Activated CD8-positive, alpha-beta memory T cell treated with anti-CD3 and anti-CD28 coated beads, Interleukin-2, amount 50 U/mL, for 1 hour (primary cell): Measurements from ENCODE around the gene BTBD16.

Source experiments
- DNase-seq: peaks from one replicate; pipeline ENCODE4 v3.0.0-alpha.2; 2020; ENCODE audit errors: extremely low read depth

The BTBD16 gene

GRCh38 chr10:122373721-122374120 lies 102.6 kb downstream of the BTBD16 start:
- no peak for DNase-seq

DNA sequence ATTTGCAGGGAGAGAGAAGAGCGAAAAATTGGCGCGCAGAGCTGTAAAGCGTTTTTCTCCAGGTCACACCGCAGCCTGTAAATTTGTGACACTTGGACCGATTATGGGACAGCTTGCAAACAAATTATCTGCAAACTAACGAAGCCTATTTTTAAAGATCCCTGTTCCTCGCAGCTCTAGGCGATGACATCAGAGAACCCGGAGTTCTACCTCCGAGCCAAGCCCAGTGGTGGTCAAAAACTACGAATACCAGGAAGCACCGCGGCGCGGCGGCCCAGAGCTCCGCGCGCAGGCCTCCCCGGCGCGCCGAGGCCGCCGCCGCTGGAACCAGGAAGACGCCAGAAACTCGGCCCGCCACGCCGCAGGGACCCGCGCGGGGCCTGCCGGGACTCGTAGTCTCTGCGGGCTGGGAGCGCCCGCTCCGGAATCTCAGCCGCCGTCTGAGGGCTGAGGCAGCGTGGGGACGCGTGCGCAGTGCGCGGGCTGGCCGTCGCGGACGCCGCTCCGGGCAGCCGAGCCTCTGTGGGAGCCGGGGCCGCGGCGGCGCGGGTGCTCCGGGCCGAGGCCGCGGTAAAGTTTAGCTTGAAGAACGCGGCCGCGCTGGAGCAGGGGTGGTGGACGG lies 103.3 kb downstream of the BTBD16 start, which contains the start of gene PLEKHA1:
TSS of gene PLEKHA1 (plus strand) at position 472 of the 622 bp plus-strand sequence. CDS start 18,493 bp downstream, outside the sequence.
- DNase-seq = peak; percentile 68

GRCh38 chr10:122374859-122375678 lies 104.0 kb downstream of the BTBD16 start:
- DNase-seq = no peak

DNA sequence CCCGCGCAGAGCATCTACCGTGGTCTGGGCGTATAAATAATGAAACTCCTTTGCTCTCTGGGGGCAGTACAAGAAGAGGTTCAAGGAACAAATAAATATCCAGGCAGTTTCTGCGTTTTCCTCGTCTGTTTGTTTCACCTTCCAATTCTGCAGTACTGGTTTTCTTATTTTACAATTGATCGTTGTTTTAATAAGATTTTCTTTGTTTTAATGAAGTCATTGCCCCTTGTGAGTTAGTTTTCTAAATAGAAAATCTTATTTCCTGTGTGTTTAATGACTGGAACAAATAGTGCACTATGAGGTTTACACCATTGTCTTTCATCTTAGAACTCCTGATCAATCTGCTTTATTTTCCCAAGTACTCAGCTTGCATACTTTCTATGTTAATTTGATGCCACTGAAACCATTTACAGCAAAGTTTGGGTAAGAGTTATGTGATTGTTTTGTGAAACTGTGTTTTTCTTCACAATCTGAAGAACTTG lies 104.6 kb downstream of the BTBD16 start:
- DNase-seq = no peak

DNA sequence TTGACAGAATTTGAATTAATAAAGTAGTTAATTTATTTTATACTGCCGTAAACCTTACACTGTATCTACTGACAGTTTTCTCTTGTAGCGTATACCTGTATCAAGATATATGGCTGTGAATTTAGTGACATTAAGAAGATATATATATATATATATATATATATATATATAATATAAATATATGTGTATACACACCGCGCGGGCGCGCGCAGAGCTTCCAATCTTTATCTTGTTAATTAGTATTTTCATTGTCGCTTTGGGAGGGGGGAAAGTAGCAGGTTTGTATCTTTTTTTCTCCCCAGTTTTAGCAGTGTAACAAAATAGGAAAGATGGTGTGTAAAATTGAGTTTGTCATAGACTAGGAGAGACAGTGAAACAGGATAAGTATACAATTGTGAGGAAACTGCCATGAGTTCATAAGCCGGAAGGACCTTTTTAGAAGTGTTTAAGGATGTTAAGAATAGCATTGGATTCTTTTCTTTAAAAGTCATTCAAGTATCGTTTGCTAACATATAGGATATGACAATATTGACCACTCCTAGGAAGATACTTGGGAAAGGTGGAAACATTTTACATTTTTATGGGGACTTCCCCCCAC lies 105.4 kb downstream of the BTBD16 start:
- no peak for DNase-seq

- no peak for DNase-seq
Measured at GRCh38 chr10:122379041-122379440, 107.9 kb downstream of the BTBD16 start.

- DNase-seq = no peak
Measured at GRCh38 chr10:122379537-122379936, 108.4 kb downstream of the BTBD16 start.

DNA sequence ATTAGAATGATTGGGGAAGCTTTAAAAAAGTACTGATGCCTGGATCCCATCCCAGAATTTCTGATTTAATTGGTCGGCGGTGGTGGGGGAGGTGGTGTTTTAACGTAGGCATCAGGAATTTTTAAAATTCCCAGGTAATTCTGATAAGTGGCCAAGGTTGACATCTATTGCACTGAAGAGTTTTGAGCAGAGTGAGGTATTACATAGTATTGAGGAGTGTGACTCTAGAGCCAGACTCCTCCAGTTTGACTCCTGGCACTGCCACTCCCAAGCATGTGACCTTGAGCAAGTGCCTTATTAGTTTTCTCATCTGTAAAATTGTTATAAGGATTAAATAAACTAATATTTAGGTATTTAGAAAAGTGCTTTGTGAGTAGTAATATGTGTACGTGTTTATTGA lies 109.6 kb downstream of the BTBD16 start:
- no peak for DNase-seq

GRCh38 chr10:122381680-122382079 lies 110.6 kb downstream of the BTBD16 start:
- no peak for DNase-seq

DNA sequence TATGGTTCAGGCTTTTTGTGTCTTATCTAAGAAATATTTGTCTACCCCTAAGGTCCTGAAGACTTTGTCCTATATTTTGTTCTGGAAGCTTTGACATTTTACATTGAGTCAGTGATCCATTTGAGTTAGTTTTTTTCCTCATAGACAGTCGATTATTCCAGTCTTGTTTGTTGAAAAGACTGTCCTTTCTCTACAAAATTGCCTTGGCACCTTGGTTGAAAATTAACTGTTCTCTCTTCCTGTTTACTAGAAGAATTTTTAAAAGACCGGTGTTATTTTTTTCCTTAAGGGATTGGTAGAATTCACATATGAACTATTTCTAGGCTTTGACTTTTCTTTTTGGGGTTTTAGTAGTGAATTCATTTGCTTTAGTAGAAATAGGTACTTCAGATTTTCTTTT lies 115.4 kb downstream of the BTBD16 start:
- no peak for DNase-seq

- DNase-seq = no peak
Measured at GRCh38 chr10:122387572-122387971, 116.5 kb downstream of the BTBD16 start.
